ENCODE measurements around the gene IRF2BP2.

IRF2BP2 gene

GRCh38 chr1:234608911-234609690 is 877 bp downstream of the IRF2BP2 start (continued):
- TF ChIP-seq ZBTB20 (tag by site-specific recombination; IDR thresholded peaks at IDR 0.05) (peak; percentile 14; the same call in 1 of the 2 replicates), ZBTB7A (tag by site-specific recombination; IDR thresholded peaks at IDR 0.05; ENCODE audit: low read depth) (0 out of 2 replicates have a peak, but pooled peaks have one; percentile 34), ZNF239 (tag by site-specific recombination; IDR thresholded peaks at IDR 0.05) (no peak), ZNF223 (tag by site-specific recombination; IDR thresholded peaks at IDR 0.05) (no peak), ZNF571 (tag by site-specific recombination; IDR thresholded peaks at IDR 0.05) (no peak), TCF7L2 (IDR thresholded peaks at IDR 0.05; ENCODE audit: borderline replicate concordance, low read depth, low read length) (no peak), OSR2 (tag by site-specific recombination; IDR thresholded peaks at IDR 0.05) (no peak), ZBTB11 (tag by site-specific recombination; conservative IDR thresholded peaks at IDR 0.05; ENCODE audit: low read depth) (no peak), ZNF248 (tag by site-specific recombination; IDR thresholded peaks at IDR 0.05) (no peak), ZBTB6 (tag by site-specific recombination; IDR thresholded peaks at IDR 0.05) (no peak), ZNF513 (tag by site-specific recombination; IDR thresholded peaks at IDR 0.05) (peak; percentile 41; the same call in 1 of the 2 replicates), HOXD13 (CRISPR knock-in tag; IDR thresholded peaks at IDR 0.05; ENCODE audit: borderline replicate concordance) (no peak), ZBTB1 (tag by site-specific recombination; IDR thresholded peaks at IDR 0.05) (no peak), ZNF157 (tag by site-specific recombination; IDR thresholded peaks at IDR 0.05) (no peak), ZNF10 (tag by site-specific recombination; IDR thresholded peaks at IDR 0.05) (no peak), ZNF843 (tag by site-specific recombination; IDR thresholded peaks at IDR 0.05) (no peak), FEZF1 (tag by site-specific recombination; IDR thresholded peaks at IDR 0.05) (no peak), ZNF626 (tag by site-specific recombination; IDR thresholded peaks at IDR 0.05) (no peak), ZNF292 (tag by site-specific recombination; IDR thresholded peaks at IDR 0.05; ENCODE audit: borderline replicate concordance, low read depth) (no peak), ZBTB26 (tag by site-specific recombination; optimal IDR thresholded peaks at IDR 0.05) (peak; percentile 53), ZNF549 (tag by site-specific recombination; IDR thresholded peaks at IDR 0.05) (no peak), ZNF501 (tag by site-specific recombination; IDR thresholded peaks at IDR 0.05) (no peak), ZFHX2 (tag by site-specific recombination; conservative IDR thresholded peaks at IDR 0.05) (no peak; the same call in 1 of the 2 replicates), SETDB1 (IDR thresholded peaks at IDR 0.05; ENCODE audit: insufficient read length, low read length) (no peak), PRDM10 (tag by site-specific recombination; IDR thresholded peaks at IDR 0.05) (no peak), ZNF791 (tag by site-specific recombination; IDR thresholded peaks at IDR 0.05) (no peak)

All from HEK293 (cell line).